GM12801 (cell line): ENCODE measurements around the gene SERPINE1.

Source experiments
- TF ChIP-seq, protein P1 (sequence below): IDR thresholded peaks from one replicate; pipeline ENCODE4 v1.5.1; 2011; ENCODE audit warnings: control low read depth; ENCODE audit not compliant: insufficient read length; ENCODE audit errors: extremely low read depth

Gene SERPINE1

DNA sequence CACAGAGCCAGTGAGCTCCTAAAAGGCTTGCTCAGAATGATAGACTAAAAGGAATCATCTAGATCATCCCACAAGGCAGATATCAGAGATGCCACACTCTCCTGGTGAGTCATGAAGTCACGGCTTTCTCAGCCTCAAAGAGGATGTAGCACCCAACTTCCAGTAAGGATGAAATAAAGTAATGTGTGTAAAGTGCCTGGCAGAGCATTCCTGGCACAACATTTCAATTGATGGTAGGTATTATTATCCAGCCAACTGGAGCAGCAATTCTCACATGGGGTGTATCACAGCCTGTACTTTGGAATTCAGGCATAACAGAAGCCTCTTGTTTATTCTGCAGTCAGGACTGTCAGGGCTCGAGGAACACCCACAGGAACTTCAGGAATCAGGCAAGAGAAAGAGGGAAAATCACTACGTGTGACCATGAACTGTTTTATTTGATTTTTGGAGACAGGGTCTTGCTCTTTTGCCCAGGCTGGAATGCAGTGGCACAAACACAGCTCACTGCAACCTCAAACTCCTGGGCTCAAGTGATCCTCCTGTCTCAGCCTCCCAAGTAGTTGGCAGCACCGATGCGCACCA, 58.4 kb downstream of the SERPINE1 start:
- TF ChIP-seq, protein P1, sequence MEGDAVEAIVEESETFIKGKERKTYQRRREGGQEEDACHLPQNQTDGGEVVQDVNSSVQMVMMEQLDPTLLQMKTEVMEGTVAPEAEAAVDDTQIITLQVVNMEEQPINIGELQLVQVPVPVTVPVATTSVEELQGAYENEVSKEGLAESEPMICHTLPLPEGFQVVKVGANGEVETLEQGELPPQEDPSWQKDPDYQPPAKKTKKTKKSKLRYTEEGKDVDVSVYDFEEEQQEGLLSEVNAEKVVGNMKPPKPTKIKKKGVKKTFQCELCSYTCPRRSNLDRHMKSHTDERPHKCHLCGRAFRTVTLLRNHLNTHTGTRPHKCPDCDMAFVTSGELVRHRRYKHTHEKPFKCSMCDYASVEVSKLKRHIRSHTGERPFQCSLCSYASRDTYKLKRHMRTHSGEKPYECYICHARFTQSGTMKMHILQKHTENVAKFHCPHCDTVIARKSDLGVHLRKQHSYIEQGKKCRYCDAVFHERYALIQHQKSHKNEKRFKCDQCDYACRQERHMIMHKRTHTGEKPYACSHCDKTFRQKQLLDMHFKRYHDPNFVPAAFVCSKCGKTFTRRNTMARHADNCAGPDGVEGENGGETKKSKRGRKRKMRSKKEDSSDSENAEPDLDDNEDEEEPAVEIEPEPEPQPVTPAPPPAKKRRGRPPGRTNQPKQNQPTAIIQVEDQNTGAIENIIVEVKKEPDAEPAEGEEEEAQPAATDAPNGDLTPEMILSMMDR: no peak

DNA sequence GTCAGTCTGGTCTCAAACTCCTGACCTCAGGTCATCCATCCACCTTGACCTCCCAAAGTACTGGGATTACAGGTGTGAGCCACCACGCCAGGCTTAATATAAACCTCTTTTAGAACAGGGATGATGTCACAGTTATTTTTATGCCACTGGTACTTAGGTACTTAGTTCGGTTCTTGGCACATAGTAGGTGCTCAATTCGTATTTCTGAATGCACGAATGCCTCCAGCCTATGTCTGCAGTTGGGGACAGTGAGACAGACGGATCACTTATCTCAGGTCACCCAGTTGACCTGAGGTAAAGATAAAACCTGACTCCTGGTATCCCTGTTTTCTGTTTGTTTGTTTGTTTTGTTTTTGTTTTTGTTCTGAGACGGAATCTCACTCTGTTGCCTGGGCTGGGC, 59.3 kb downstream of the SERPINE1 start:
- TF ChIP-seq, protein P1: no peak

DNA sequence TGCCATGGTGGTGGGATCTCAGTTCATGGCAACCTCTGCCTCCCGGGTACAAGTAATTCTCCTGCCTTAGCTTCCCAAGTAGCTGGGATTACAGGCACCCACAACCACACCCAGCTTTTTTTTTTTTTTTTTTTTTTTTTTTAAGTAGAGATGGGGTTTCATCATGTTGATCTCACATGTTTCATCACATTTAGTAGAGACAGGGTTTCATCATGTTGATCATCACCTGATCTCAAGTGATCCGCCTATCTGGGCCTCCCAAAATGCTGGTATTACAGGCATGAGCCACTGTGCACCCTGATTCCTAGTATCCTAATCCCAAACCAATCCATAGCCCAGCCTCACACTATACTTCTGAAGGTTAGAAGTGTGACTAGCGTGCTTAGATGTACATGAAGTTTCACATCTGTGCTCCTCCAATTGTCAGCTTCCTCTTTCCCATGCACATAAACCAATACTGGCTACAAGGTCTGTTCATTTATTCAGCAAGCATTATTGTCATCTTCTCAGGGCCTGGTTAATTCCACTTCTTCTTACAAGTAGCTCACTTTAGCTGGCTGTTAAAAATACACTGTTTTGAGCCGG, 60.0 kb downstream of the SERPINE1 start:
- TF ChIP-seq, protein P1: no peak
